ELR (cell line): ENCODE results near the gene CLPX.
"Not testable (repeated sequence)": the region's sequence is repeated elsewhere in the genome, so short reads cannot be mapped to it uniquely, and the experiment has no call there.

Experiments
- DNase-seq: peaks from one replicate; pipeline ENCODE4 v3.0.0-alpha.2; 2015; ENCODE audit warnings: low read depth

Gene CLPX

GRCh38 chr15:65184868-65185717 is at the start of gene CLPX:
CLPX (minus strand) TSS chr15:65185342; CDS start chr15:65185153, 189 bp downstream.
- DNase-seq, result peak; percentile 90

GRCh38 chr15:65233696-65234095 is 48.6 kb upstream of the CLPX start:
- no peak for DNase-seq

DNA sequence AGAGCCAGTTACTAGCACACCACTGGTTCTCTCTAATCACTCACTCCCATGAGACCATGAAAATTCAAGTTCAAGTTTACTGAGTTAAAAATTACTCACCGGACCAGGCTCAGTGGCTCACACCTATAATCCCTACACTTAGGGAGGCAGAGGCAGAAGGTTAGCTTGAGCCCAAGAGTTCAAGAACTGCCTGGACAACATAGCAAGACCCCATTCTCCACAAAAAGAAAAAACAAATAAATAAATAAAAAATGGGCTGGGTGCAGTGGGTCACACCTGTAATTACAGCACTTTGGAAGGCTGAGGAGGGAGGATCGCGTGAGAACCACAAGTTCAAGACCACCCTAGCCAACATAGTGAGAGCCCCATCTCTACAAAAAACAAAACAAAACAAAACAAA is 47.4 kb upstream of the CLPX start:
- no peak for DNase-seq

GRCh38 chr15:65231306-65231705 is 46.2 kb upstream of the CLPX start:
- DNase-seq, result no peak

DNA sequence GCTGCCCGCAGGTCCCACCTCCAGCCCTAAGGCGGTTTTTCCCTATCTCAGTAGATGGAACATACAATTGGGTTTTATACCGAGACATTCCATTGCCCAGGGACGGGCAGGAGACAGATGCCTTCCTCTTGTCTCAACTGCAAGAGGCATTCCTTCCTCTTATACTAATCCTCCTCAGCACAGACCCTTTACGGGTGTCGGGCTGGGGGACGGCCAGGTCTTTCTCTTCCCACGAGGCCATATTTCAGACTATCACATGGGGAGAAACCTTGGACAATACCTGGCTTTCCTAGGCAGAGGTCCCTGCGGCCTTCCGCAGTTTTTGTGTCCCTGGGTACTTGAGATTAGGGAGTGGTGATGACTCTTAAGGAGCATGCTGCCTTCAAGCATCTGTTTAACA is 41.8 kb upstream of the CLPX start:
- not testable (repeated sequence) for DNase-seq

DNA sequence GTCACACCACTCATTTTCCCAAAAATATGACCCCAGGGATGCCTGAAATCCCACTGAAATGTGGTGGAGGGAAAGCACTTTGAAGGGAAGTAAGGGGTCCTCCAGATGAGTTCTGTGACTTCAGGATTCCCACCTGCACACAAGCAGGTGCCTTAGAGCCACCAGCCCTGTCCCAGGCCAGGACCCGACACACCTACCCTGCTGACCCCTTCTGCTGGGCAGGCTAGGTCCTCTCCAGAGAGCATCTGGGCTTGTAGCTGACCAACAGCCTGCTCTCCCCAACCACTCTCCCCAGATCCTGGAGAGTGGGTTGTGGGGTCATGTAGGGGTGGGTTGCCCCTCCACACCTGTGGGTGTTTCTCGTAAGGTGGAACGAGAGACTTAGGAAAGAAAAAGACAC is 41.1 kb upstream of the CLPX start:
- DNase-seq, result no peak

DNA sequence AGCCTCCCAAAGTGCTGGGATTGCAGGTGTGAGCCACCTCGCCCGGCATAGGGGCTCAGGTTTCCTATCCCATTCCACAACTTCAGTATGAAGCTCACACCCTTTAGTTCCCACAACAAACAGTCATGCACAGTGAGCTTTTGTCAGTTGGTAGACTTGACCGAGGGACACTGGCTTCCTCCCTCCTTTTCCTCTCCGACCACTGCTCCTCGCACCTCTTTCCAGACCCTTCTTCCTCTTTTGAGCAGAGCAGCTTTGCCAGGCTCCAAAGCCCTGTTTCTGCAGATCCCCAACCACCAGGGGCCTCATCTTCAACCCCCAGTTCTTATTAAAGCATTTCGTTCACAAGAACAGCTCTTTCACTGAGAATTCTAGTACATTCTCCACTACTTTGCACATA is 38.9 kb upstream of the CLPX start:
- no peak for DNase-seq

GRCh38 chr15:65222891-65223290 is 37.7 kb upstream of the CLPX start:
- peak; percentile 25 for DNase-seq

DNA sequence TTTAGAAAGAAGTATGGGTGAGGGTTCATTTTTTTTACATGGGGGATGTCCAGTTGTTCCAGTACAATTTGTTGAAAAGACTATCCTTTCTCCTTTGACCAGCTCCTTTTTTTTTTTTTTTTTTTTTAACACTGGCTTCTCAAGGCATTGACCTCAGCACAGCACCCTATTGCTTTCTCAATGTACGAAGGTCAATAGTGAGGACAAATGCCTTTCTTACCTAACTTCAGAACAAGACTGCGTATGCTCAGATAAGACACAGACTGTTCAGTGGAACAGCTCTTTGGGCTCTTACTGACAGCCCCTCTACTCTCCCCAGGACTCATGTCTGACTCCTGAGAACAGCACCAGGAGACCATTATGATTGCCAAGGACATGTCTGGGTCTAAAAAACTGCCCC is 36.6 kb upstream of the CLPX start:
- DNase-seq, result no peak

- no peak for DNase-seq
Observed at GRCh38 chr15:65219137-65219536, 34.0 kb upstream of the CLPX start.

- DNase-seq, result no peak
Observed at GRCh38 chr15:65217526-65218482, 32.7 kb upstream of the CLPX start.

DNA sequence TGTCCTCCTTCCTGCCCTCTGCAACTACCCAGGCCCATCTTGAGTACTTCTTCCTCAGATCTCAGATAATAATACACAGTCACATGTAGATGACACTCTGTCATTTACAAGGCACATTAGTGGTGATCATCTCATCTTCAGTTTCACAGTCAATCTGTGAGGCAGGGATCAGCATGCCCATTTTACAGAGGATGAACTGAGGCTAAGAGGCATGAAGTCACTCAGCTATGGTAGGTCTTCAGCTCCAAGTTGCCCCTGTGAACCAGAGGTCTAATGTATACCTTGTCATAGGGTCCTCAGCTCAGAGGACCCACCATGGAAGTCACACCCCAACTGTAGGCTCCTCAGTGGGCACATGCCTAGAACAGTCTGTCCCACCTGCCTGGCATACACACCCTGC is 30.4 kb upstream of the CLPX start:
- no peak for DNase-seq

DNA sequence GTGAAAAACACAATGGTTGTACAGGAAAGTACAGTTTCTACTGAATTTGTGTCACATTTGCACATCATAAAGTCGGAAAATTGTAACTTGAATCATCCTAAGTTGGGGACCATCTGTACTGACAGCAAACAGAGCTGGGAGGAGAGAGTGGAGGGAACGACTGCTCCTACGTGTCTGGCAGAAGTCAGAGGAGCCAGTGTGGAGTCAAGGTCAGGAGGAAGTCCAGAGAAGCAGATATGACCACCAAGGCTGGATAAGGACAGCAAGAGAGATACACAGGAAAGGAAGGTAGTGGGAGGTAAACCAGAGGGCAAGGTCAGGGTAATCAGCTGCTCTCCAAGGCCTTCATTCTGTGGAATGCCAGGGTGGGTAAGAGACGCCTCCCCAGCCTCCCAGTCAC is 28.9 kb upstream of the CLPX start:
- no peak for DNase-seq

DNA sequence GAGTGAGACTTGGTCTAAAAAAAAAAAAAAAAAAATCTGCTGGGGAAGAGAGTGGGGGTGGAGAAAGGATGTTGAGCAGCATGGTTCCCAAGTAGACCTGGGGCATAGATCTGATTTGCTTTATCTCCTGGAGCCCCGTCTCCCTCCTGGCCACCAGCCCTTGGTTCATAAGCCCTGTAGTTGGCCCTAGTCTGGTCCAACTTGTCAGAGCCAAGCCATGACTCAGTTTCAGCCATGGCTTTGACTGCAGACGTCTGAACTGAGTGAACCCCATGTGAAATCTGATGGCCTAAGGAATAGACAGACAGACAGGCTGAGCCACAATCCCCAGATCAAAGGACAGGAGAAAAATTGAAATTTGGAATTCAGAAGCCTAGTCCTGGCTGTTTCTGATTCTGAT is 28.1 kb upstream of the CLPX start:
- DNase-seq, result no peak

DNA sequence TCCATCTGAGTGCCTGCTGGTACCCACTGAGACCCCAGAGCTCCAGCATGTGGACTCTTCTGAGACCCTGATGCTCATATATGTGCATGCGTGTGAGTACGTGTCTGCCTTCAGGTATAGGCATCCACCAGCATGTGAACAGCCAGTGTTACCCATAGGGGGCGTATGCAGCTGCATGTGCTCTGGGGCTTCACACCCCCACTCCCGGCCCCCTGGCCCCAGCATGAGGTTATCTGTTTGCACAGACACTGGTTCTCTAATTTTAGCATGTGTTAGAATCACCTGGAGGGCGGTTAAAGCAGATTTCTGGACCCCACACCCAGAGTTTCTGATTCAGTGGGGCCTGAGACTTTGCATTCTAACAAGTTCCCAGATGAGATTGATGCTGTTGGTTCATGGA is 27.0 kb upstream of the CLPX start:
- DNase-seq, result peak; percentile 28

- no peak for DNase-seq
Observed at GRCh38 chr15:65211482-65211982, 26.4 kb upstream of the CLPX start.

DNA sequence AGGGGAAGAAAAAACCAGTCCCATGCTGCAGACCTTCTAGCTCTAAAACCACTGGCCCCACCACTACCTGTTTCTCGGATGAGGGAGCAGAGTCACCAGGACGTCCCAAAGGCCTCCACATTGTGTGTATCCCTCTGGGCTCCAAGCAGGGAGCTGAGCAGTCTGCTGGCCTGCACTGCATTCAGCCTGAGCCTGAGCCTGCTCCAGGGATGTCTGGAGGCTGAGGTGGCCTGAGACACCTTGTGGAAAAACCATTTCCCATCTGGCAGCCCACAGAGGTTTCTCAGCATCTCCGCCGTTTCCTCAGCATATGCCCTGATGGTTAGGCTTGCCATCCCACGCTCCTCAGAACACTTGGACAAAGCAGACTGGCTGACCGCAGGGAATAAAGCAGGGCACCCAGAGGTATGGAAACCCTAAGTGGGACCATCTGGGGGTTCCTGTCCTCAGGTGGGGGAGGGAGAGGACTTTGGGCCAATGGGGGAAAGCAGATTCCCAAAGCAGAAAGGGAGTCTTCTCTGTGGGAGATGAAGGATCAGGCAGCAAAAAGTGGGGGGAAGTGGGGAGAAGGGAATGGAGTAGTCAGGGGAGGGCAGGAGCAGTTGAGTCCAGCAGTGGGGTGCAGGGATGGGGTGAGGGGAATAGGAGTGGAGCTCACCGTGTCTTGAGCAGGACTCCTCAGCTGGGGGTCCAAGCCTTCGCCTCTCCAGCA is 25.8 kb upstream of the CLPX start, which contains the start of gene CILP:
CILP (minus strand) TSS at position 704 of the 712 bp plus-strand sequence. CDS start 1,718 bp downstream, outside the sequence.
- DNase-seq, result no peak

GRCh38 chr15:65209701-65210643 is 24.8 kb upstream of the CLPX start:
- DNase-seq, result no peak

- no peak for DNase-seq
Observed at GRCh38 chr15:65208647-65209046, 23.5 kb upstream of the CLPX start.

DNA sequence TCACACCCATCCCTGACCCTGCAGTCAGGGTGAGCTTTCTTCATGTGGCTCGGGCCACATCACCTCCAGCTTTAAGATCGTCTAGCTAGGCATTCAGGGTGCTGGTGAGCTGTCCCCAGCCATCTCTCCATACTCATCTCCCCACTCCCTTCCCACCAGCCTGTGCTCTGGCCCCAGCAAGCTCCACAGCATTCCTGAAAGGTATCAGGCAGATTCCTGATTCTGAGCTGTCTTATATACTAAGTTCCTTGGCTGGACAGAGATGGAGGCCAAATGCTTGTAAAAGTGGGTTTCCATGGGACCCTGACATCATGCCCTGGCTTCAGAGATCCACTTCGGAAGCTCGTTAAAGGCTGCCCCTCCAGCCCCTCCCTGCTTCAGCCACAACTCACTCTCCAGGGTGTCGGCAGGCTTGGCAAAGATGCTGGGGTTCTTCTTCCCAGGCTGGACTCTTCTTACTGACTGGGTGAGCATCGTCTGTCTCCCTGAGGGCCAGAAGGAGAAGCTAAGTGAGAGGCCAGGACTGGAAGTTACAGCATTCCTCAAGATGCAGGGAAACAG is 22.2 kb upstream of the CLPX start:
- DNase-seq, result no peak
